ENCODE data around the gene PPP3R1. TPM values are rescaled to one million over a fixed set of nuclear protein-coding genes. Genes with fewer than 3 reads are reported as not detected.

Gene PPP3R1
- total RNA-seq, 1 experiment from 2014 or later = 55.9 TPM

DNA sequence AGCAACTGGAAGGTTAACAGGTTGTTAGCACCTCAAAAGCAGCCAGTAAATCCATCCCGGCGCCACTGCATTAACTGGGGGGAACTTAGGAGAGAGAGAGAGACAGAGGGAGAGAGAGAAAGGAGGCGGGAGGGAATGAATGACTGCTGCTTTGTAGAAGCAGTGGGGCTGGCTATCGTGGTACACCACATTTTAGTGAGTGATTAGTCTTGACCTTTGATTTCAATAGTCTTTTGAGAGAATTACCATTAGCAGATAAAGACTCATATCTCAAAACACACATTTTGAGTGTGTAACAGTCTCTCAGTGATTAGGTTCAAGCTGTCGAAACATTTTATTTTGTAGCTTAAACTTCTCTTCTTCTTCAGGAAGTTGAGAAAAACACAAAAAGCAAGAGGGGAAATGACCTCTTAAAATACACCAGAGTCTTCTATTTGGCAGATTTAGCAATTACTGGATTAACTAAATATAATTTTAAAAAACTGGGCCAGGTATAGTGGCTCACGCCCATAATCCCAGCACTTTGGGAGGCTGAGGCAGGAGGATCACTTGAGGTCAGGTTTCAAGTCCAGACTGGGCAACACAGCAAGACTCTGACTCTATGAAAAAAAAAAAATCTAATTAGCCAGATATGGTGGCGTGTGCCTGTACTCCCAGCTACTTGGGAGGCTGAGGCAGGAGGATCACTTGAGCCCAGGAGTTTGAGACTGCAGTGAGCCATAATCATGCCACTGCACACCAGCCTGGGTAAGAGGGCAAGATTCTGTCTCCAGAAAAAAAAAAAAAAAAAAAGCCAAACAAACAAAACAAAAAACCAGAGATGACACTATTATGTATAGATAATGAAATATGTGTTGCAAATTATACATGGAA, 116.6 kb downstream of the PPP3R1 start:
- Histone ChIP-seq H3K27ac (ENCODE audit: low read length) (no peak overlapping the region), H3K79me2 (ENCODE audit: low read length) (peaks cover 8% of the 10 kb centered on the region), H3K9ac (ENCODE audit: low read length) (no peak overlapping the region), H3K9me2 (replicated peaks; ENCODE audit: insufficient read depth, low read length) (no peaks in the 10 kb centered on the region), H3K4me3 (ENCODE audit: low read length) (no peak overlapping the region), H2AFZ (ENCODE audit: low read length) (no peak overlapping the region), H3K4me1 (ENCODE audit: low read length) (no peaks in the 10 kb centered on the region), H3K27me3 (ENCODE audit: low read length) (no peaks in the 10 kb centered on the region), H3K4me2 (ENCODE audit: low read depth, low read length, poor library complexity, severe bottlenecking) (no peak overlapping the region), H3K9me3 (ENCODE audit: low read length) (no peaks in the 10 kb centered on the region), H4K20me1 (ENCODE audit: insufficient read depth, low read depth, low read length) (no peaks in the 10 kb centered on the region), H3K36me3 (ENCODE audit: insufficient read depth, low read length) (peaks cover 36% of the 10 kb centered on the region; the same call in 1 of the 2 replicates)
- DNase-seq = no peak

DNA sequence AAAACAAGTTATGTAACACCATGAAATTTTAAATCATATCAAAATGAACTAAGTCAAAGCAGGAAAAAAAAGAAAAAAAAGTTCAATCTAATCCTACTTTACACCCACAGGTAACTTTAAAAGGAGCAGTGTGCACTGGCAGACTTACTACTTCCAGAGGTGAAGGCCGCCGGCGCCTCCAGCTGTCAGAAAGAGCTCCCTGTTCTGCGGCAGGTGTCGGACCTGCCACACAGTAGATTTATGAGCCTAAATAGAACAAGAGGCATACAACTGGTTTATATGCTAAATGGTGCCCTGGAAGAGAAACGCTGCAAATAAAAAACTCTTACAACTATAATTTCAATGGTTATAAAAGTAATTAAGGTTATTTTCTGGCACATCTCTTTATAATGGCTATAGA, 117.8 kb downstream of the PPP3R1 start:
- H3K9me2 ChIP-seq (replicated peaks; ENCODE audit: insufficient read depth, low read length) = no peaks in the 10 kb centered on the region
- no peak overlapping the region for H2AFZ ChIP-seq (ENCODE audit: low read length)
- H3K27me3 ChIP-seq (ENCODE audit: low read length) = no peaks in the 10 kb centered on the region
- H3K4me1 ChIP-seq (ENCODE audit: low read length) = no peaks in the 10 kb centered on the region
- no peak overlapping the region for H3K4me3 ChIP-seq (ENCODE audit: low read length)
- H4K20me1 ChIP-seq (ENCODE audit: insufficient read depth, low read depth, low read length) = no peaks in the 10 kb centered on the region
- H3K36me3 ChIP-seq (ENCODE audit: insufficient read depth, low read length) = peaks cover 36% of the 10 kb centered on the region; the same call in 1 of the 2 replicates
- H3K27ac ChIP-seq (ENCODE audit: low read length) = no peak overlapping the region
- no peak for DNase-seq
- no peaks in the 10 kb centered on the region for H3K9me3 ChIP-seq (ENCODE audit: low read length)
- no peak overlapping the region for H3K4me2 ChIP-seq (ENCODE audit: low read depth, low read length, poor library complexity, severe bottlenecking)
- H3K79me2 ChIP-seq (ENCODE audit: low read length) = no peaks in the 10 kb centered on the region
- H3K9ac ChIP-seq (ENCODE audit: low read length) = no peak overlapping the region

DNA sequence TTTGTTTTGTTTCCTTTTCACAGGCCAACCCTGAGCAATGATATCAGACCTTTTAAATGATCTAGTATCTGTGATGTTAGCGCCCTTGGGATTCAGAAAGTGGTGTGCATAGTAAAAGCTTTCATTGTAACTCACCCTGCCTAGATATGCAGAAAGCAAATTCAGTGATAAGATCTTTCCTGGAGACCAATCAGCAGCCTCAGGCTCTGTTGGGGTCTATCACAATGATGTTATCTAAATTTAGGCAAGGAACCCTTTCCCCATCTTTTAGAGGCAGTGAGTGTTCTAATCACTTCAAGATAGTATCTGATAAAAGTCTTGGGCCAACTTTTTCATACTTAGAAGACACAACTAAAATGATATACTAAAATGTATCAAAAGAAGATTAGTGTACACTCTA, 118.2 kb downstream of the PPP3R1 start:
- no peaks in the 10 kb centered on the region for H3K79me2 ChIP-seq (ENCODE audit: low read length)
- no peaks in the 10 kb centered on the region for H3K9me3 ChIP-seq (ENCODE audit: low read length)
- no peaks in the 10 kb centered on the region for H3K4me1 ChIP-seq (ENCODE audit: low read length)
- H3K9me2 ChIP-seq (replicated peaks; ENCODE audit: insufficient read depth, low read length) = no peaks in the 10 kb centered on the region
- H3K4me3 ChIP-seq (ENCODE audit: low read length) = no peak overlapping the region
- H3K4me2 ChIP-seq (ENCODE audit: low read depth, low read length, poor library complexity, severe bottlenecking) = no peak overlapping the region
- H3K27me3 ChIP-seq (ENCODE audit: low read length) = no peaks in the 10 kb centered on the region
- H2AFZ ChIP-seq (ENCODE audit: low read length) = no peak overlapping the region
- DNase-seq = no peak
- no peak overlapping the region for H3K27ac ChIP-seq (ENCODE audit: low read length)
- no peaks in the 10 kb centered on the region for H4K20me1 ChIP-seq (ENCODE audit: insufficient read depth, low read depth, low read length)
- H3K36me3 ChIP-seq (ENCODE audit: insufficient read depth, low read length) = peaks cover 36% of the 10 kb centered on the region; the same call in 1 of the 2 replicates
- no peak overlapping the region for H3K9ac ChIP-seq (ENCODE audit: low read length)

Other genes with a start within 250 kb of the PPP3R1 start
- 53.6 and 86.7 TPM in 2 replicates for gene C1D, start 189.5 kb downstream of the PPP3R1 start, total RNA-seq (2014; rRNA removed; shearing (Covaris generic); ENCODE audit: low replicate concordance)
- gene PNO1, start 94.6 kb downstream of the PPP3R1 start, total RNA-seq (2014; rRNA removed; shearing (Covaris generic); ENCODE audit: low replicate concordance) = 28.3 and 52.2 TPM in 2 replicates
- 2.8 TPM in 1 of 2 replicates, not detected in the other for gene CNRIP1, start 67.4 kb upstream of the PPP3R1 start, total RNA-seq (2014; rRNA removed; shearing (Covaris generic); ENCODE audit: low replicate concordance)
- gene PLEK, start 112.8 kb upstream of the PPP3R1 start, total RNA-seq (2014; rRNA removed; shearing (Covaris generic); ENCODE audit: low replicate concordance) = 224 and 232 TPM in 2 replicates
- gene FBXO48, start 214.8 kb upstream of the PPP3R1 start, total RNA-seq (2014; rRNA removed; shearing (Covaris generic); ENCODE audit: low replicate concordance) = 0.61 and 1.7 TPM in 2 replicates
- gene APLF, start 215.1 kb upstream of the PPP3R1 start, total RNA-seq (2014; rRNA removed; shearing (Covaris generic); ENCODE audit: low replicate concordance) = 2.5 and 5.3 TPM in 2 replicates

All from Karpas-422 (cell line).